Tibial nerve (tissue), 4 donors: Measurements from ENCODE around the gene TRMT2A. TPM values are rescaled to one million over a fixed set of nuclear protein-coding genes. Genes with fewer than 3 reads are reported as not detected.

Source experiments
- DNase-seq, 2 donors: peaks; one replicate each; pipeline ENCODE4 v3.0.0-alpha.2; 2019; ENCODE audit warnings: low spot score in 2 of 2
- H3K27ac ChIP-seq, 4 donors: fragments of 200-600 bp; sonication (generic) in 3 of 4; one replicate each; pipeline ENCODE4 v1.5.1; 2017 to 2019; ENCODE audit warnings: mild to moderate bottlenecking in 1 of 4
- H3K27me3 ChIP-seq, 2 donors: fragments of 200-600 bp; sonication (generic) in 1 of 2; one replicate each; pipeline versions ENCODE4 v1.5.1 to v1.6.0; 2017 to 2019
- H3K36me3 ChIP-seq, 3 donors: fragments of 200-600 bp; sonication (generic); one replicate each; pipeline ENCODE4 v1.5.1; 2018 to 2019
- H3K4me1 ChIP-seq, 4 donors: fragments of 200-600 bp; sonication (generic) in 3 of 4; one replicate each; pipeline ENCODE4 v1.5.1; 2017 to 2019
- H3K4me3 ChIP-seq, 4 donors: fragments of 200-600 bp; sonication (generic) in 3 of 4; one replicate each; pipeline ENCODE4 v1.5.1; 2017 to 2019; ENCODE audit warnings: mild to moderate bottlenecking in 1 of 4, moderate library complexity in 1 of 4
- H3K9me3 ChIP-seq, 4 donors: fragments of 200-600 bp; sonication (generic) in 3 of 4; one replicate each; pipeline ENCODE4 v1.5.1; 2017 to 2019
- EP300 ChIP-seq, 2 donors: sonication (generic); formaldehyde crosslinking; IDR thresholded peaks; one replicate each; pipeline ENCODE4 v1.6.1; 2017; ENCODE audit warnings: antibody characterized with exemption in 2 of 2, mild to moderate bottlenecking in 1 of 2
- POLR2A ChIP-seq, 2 donors: fragments of 450-650 bp; IDR thresholded peaks; one replicate each; pipeline ENCODE4 v1.6.1; 2017; ENCODE audit warnings: antibody characterized with exemption in 2 of 2, mild to moderate bottlenecking in 2 of 2, moderate library complexity in 2 of 2
- WGBS, 2 donors: methylation state at CpG; one replicate each; pipeline ENCODE4 v1.1.5; 2018; 5-methylcytosine and 5-hydroxymethylcytosine counted together
- total RNA-seq, 4 donors: library from RNA; depleted of rRNA; stranded (reverse); fragments of >200 nt; gene quantifications; one replicate each; pipeline ENCODE4 v1.1.0, GENCODE V29; 2016
- TF ChIP-seq, protein P1 (sequence below), 5 experiments: fragments of 200-600 bp in 3 of 5; fragments of 450-650 bp in 2 of 5; sonication (generic) in 3 of 5; IDR thresholded peaks; one replicate each; pipeline ENCODE4 v1.5.1; 2016 to 2019; ENCODE audit warnings: antibody characterized with exemption in 5 of 5, mild to moderate bottlenecking in 3 of 5, moderate library complexity in 2 of 5

TRMT2A gene
- total RNA-seq, 4 donors from 2014 or later: 39.0 to 139 (median 55.9) TPM

DNA sequence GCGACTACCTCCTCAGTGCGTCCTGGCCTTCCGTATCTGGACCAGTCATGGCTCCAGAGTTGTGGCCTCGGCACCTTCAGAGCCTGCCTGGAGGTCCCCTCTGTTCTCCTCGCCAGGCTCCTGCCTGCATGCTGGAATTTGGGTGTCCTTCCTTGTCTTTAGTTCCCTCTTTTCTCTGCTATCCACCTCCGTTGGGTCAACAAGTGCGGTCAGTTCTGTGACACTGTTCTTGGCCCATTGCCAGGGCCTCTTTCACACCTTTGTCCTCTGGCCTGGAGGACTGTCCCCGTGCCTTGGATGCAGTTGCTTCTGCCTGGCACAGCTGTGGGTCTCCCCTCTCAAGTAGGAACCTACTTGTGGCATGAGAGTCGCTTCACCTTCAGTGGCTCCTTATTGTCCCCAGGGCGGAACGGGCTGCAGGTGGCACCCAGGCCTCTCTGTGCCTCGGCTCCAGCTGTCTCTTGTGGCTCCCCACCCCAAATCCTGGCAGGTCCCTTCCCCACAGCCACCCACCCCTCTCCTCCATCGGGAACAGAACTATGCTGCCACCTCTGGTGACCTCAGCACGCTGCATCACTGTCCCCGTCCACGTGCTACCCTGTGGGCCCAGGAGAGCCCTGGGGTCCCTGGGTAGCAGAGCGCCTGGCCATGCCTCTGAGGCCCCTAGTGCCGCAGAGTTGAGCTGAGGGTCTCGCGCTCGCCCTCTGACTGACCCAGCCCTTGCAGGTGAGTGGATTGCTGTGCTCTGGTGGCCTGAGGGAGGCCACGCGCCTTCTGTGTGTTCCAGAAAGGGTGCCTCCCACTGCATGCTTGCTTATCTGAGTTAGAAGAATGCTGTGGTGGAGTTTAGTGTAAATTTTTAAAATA lies 32.2 kb downstream of the TRMT2A start:
- Histone ChIP-seq H3K27ac (peak overlapping the region in 1 of 4 donors; percentile 2), H3K9me3 (no peaks in the 10 kb centered on the region), H3K27me3 (no peaks in the 10 kb centered on the region), H3K4me1 (peaks cover 0 to 51% (median 33%) of the 10 kb centered on the region in 4 donors), H3K4me3 (no peak overlapping the region), H3K36me3 (peaks cover 2 to 43% (median 9%) of the 10 kb centered on the region in 3 donors)
- no peak for TF ChIP-seq POLR2A (IDR thresholded peaks at IDR 0.05)
- no peak for TF ChIP-seq EP300 (IDR thresholded peaks at IDR 0.05)
- TF ChIP-seq, protein P1, sequence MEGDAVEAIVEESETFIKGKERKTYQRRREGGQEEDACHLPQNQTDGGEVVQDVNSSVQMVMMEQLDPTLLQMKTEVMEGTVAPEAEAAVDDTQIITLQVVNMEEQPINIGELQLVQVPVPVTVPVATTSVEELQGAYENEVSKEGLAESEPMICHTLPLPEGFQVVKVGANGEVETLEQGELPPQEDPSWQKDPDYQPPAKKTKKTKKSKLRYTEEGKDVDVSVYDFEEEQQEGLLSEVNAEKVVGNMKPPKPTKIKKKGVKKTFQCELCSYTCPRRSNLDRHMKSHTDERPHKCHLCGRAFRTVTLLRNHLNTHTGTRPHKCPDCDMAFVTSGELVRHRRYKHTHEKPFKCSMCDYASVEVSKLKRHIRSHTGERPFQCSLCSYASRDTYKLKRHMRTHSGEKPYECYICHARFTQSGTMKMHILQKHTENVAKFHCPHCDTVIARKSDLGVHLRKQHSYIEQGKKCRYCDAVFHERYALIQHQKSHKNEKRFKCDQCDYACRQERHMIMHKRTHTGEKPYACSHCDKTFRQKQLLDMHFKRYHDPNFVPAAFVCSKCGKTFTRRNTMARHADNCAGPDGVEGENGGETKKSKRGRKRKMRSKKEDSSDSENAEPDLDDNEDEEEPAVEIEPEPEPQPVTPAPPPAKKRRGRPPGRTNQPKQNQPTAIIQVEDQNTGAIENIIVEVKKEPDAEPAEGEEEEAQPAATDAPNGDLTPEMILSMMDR (IDR thresholded peaks at IDR 0.05): no peak
- 62 to 66% methylated on average over 23 of the region's 23 CpGs for WGBS, 2 donors
- DNase-seq: no peak

DNA sequence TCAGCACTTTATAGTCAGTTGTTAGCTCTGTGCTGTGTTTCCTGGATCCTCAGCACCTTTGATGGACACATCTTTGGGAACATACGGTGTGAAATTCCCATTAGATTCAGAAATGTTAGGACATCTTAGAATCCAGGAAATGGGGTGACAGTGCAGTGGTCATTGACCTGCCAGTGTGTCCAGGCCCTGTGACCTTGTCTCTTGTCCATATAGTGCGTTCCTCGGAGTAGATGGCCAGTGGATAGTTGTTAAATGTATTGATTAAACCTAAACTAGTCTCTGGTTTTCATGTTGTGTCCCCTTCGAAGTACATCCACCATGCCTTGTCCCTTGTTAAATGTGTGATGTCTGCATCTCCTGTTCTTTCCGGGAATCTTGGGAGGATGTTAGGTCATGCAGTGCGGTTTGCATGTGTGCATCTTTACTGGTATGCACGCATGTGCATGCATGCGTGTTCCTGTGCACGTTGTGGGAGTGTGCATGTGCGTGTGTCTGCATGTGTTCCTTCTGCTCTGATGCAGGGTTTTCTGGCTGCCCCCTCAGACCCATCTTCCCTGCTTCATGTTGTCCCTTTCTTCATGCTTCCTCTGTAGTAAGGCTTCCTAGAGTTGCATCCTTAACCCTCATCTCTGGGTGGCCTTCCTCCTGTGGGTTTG lies 33.0 kb downstream of the TRMT2A start:
- Histone ChIP-seq H3K9me3 (no peaks in the 10 kb centered on the region), H3K4me3 (no peak overlapping the region), H3K27me3 (no peaks in the 10 kb centered on the region), H3K36me3 (peaks cover 2 to 35% (median 7%) of the 10 kb centered on the region in 3 donors), H3K4me1 (peaks cover 0 to 55% (median 33%) of the 10 kb centered on the region in 4 donors), H3K27ac (no peak overlapping the region)
- no peak for TF ChIP-seq POLR2A (IDR thresholded peaks at IDR 0.05)
- TF ChIP-seq, protein P1 (IDR thresholded peaks at IDR 0.05): no peak
- no peak for TF ChIP-seq EP300 (IDR thresholded peaks at IDR 0.05)
- DNase-seq: no peak
- WGBS, 2 donors: 72 to 76% methylated on average over 10 of the region's 10 CpGs

DNA sequence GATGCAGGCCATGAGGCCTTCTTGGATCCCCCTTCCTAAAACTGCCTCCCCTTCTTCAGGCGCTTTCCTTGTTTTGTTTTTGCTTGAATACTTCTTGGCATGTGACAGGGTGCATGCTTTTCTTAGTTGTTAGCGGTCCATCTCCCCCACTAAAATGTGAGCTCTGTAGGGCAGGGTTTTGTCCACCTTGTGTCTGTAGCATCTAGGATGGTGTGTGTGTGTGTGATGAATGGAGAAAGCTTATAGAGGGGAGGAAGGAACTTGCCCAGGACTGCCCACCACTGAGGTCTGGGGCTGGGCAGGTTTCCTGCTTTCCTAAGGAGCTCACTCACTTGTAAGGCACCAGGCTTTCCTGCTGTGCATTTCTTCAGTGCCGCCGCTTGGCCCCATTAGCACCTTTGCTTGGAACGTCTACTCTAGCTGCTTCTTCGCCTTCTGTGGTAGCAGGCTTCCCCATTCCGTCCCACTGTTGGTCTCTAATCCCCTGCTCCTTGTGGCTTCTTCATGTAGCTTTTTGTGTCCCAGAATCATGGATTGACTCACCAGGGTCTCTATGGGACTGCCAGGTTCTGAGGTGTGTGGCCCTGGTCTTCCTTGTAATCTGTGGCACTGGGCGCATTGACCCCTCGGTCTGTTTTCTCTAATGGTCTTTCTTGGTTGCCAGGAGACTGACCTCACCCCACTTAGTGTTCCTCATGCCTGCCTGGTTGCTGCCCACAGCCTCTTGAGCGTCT lies 33.7 kb downstream of the TRMT2A start:
- H3K27me3 ChIP-seq: no peaks in the 10 kb centered on the region
- H3K4me3 ChIP-seq: no peak overlapping the region
- no peaks in the 10 kb centered on the region for H3K9me3 ChIP-seq
- H3K36me3 ChIP-seq: peaks cover 2 to 28% (median 7%) of the 10 kb centered on the region in 3 donors
- TF ChIP-seq EP300 (IDR thresholded peaks at IDR 0.05) (no peak), POLR2A (IDR thresholded peaks at IDR 0.05) (no peak)
- TF ChIP-seq, protein P1 (IDR thresholded peaks at IDR 0.05): no peak
- 78 to 84% methylated on average over 10 of the region's 10 CpGs for WGBS, 2 donors
- no peak for DNase-seq
- peak overlapping the region in 1 of 4 donors; percentile 17 for H3K27ac ChIP-seq
- peaks cover 0 to 58% (median 33%) of the 10 kb centered on the region in 4 donors for H3K4me1 ChIP-seq

DNA sequence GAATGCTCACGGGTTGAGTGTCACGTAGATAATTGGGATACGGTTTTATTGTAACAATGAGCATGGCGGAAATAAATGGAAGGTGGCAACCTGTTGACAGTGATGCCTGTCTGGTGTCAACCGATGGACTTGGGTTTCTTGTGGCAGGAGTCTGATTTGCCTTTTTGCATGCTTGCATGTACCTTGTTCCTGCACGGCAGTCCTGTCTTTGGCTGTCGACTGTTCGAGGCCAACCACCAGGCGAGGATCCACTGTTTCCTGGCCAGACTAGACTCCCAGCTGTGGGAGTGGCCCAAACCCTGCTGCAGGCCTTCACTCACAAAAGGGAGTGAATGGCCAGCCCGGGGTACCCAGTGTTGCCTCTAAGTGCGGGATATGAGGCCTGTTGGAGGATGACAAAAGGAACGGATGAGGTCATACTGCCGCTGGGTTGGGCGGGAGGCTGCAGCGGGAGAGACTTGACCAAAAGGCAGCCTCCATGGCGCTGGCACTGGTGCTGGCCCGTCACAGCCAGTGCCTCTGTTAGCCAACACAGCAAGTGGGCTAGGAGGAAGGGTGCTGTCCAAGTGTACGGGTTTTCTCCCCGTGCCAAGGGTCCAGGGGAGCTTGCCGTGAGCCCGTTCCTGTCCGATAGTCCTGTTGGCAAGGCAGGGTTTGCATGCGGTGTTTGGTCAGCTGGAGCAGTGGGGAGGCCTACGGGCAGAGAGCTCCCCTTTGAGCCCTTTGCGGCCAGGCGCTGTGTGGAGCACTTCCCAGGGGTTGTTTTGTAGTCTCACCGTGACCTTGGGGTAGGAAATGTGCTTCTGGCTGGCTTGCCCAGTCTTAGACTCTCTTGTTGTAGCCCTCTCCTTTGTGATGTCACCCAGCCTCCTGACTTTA lies 36.0 kb downstream of the TRMT2A start:
- Histone ChIP-seq H3K4me3 (peak overlapping the region; percentile 58 to 97 (median 79)), H3K27me3 (no peaks in the 10 kb centered on the region), H3K36me3 (peaks cover 0 to 5% (median 2%) of the 10 kb centered on the region in 3 donors), H3K4me1 (peaks cover 0 to 58% (median 33%) of the 10 kb centered on the region in 4 donors), H3K9me3 (no peaks in the 10 kb centered on the region), H3K27ac (peak overlapping the region; percentile 39 to 88 (median 86))
- TF ChIP-seq POLR2A (IDR thresholded peaks at IDR 0.05) (no peak), EP300 (IDR thresholded peaks at IDR 0.05) (no peak)
- TF ChIP-seq, protein P1 (IDR thresholded peaks at IDR 0.05): no peak
- WGBS, 2 donors: 4 to 10% methylated on average over 23 to 26 of the region's 27 CpGs
- no peak for DNase-seq
